ENCODE measurements around the gene LRIG2.

Gene LRIG2

GRCh38 chr1:113091988-113092594 is 19.1 kb downstream of the LRIG2 start:
- no peak overlapping the region for H3K4me3 ChIP-seq (ENCODE audit: low read depth in 1 of 5, low read length in 5 of 5)

DNA sequence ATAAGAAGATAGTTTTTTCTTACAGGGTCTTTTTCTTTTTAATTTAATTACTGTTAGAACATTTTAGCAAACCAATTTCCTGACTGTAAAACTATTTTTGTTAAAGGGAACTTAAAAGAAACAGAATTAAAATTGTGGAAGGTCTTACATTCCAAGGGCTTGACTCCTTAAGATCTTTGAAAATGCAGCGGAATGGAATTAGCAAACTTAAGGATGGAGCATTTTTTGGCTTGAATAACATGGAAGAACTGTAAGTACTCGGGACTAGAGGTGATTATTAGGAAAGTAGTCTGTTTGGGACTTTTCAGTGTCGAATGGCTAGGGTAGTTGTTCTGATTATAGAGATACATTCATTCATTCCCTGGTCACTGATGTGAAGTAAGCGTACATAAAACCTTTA is 21.5 kb downstream of the LRIG2 start:
- no peak overlapping the region for H3K9ac ChIP-seq (ENCODE audit: low read length in 5 of 5)
- peaks cover 47 to 59% (median 48%) of the 10 kb centered on the region in 5 donors for H3K36me3 ChIP-seq (ENCODE audit: control insufficient read depth in 5 of 5, insufficient read depth in 5 of 5, low read length in 5 of 5)
- H3K9me3 ChIP-seq (ENCODE audit: control insufficient read depth in 5 of 5, low read length in 5 of 5): no peaks in the 10 kb centered on the region
- no peak overlapping the region for H3K27ac ChIP-seq (ENCODE audit: low read depth, low read length)
- H3K27me3 ChIP-seq (ENCODE audit: control insufficient read depth in 5 of 5, insufficient read depth in 4 of 5, low read length in 5 of 5): no peaks in the 10 kb centered on the region
- H3K4me1 ChIP-seq (ENCODE audit: control insufficient read depth in 5 of 5, insufficient read depth in 5 of 5, low read length in 5 of 5): peaks cover 0 to 3% (median 0%) of the 10 kb centered on the region in 5 donors
- no peak overlapping the region for H3K4me3 ChIP-seq (ENCODE audit: low read depth in 1 of 5, low read length in 5 of 5)

More at GRCh38 chr1:113091988-113092594, 19.1 kb downstream of the LRIG2 start:
- Histone ChIP-seq H3K4me1 (ENCODE audit: control insufficient read depth in 5 of 5, insufficient read depth in 5 of 5, low read length in 5 of 5) (peaks cover 0 to 8% (median 0%) of the 10 kb centered on the region in 5 donors), H3K36me3 (ENCODE audit: control insufficient read depth in 5 of 5, insufficient read depth in 5 of 5, low read length in 5 of 5) (peaks cover 27 to 37% (median 31%) of the 10 kb centered on the region in 5 donors), H3K27me3 (ENCODE audit: control insufficient read depth in 5 of 5, insufficient read depth in 4 of 5, low read length in 5 of 5) (no peaks in the 10 kb centered on the region), H3K9ac (ENCODE audit: low read length in 5 of 5) (no peak overlapping the region), H3K9me3 (ENCODE audit: control insufficient read depth in 5 of 5, low read length in 5 of 5) (no peaks in the 10 kb centered on the region), H3K27ac (ENCODE audit: low read depth, low read length) (no peak overlapping the region)

DNA sequence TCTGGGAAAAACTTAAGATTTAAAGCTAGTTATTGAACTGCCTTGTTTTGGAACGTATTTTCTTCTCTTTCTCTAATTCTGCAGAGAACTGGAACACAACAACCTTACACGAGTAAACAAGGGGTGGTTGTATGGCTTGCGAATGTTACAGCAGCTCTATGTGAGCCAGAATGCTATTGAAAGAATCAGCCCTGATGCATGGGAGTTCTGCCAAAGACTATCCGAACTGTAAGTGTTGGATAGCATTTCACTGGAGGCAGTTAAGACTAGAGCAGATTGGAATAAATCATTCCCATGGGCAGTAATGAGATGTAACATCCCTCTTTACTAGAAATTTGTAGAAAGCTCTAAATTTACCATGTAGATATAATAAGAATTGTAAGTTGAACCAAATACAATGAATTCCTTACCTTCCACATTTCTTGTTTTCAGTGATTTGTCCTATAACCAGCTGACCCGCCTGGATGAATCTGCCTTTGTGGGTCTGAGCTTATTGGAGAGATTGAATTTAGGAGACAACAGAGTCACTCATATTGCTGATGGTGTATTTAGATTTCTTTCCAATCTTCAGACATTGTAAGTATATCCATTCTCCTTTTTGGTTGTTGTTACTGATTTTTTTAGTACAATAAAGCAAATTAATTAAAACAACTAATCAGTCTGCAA is 22.9 kb downstream of the LRIG2 start:
- H3K36me3 ChIP-seq (ENCODE audit: control insufficient read depth in 5 of 5, insufficient read depth in 5 of 5, low read length in 5 of 5): peaks cover 58 to 72% (median 62%) of the 10 kb centered on the region in 5 donors
- no peak overlapping the region for H3K4me3 ChIP-seq (ENCODE audit: low read depth in 1 of 5, low read length in 5 of 5)
- no peaks in the 10 kb centered on the region for H3K9me3 ChIP-seq (ENCODE audit: control insufficient read depth in 5 of 5, low read length in 5 of 5)
- no peak overlapping the region for H3K27ac ChIP-seq (ENCODE audit: low read depth, low read length)
- no peaks in the 10 kb centered on the region for H3K27me3 ChIP-seq (ENCODE audit: control insufficient read depth in 5 of 5, insufficient read depth in 4 of 5, low read length in 5 of 5)
- no peak overlapping the region for H3K9ac ChIP-seq (ENCODE audit: low read length in 5 of 5)
- H3K4me1 ChIP-seq (ENCODE audit: control insufficient read depth in 5 of 5, insufficient read depth in 5 of 5, low read length in 5 of 5): no peaks in the 10 kb centered on the region

DNA sequence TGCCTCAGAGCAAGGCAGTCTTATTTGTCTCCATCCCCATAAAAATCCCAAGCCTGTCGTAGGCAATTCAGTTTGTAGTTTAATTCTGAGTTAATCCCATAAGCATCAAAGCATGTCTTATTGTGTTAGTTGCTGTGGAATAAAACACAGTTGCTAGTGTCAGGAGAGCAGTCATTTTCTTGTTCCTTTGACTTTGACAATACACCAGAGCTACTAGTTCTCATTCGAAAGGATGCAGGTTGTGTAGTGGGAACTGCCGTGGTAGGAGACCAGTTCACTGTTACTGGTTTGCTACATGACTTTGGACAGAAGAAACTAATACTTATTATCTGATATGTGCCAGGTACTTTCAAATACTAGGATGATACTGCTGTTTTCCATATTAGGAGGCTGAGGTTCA is 23.5 kb downstream of the LRIG2 start:
- H3K27ac ChIP-seq (ENCODE audit: low read depth, low read length): no peak overlapping the region
- no peaks in the 10 kb centered on the region for H3K4me1 ChIP-seq (ENCODE audit: control insufficient read depth in 5 of 5, insufficient read depth in 5 of 5, low read length in 5 of 5)
- H3K9me3 ChIP-seq (ENCODE audit: control insufficient read depth in 5 of 5, low read length in 5 of 5): no peaks in the 10 kb centered on the region
- no peaks in the 10 kb centered on the region for H3K27me3 ChIP-seq (ENCODE audit: control insufficient read depth in 5 of 5, insufficient read depth in 4 of 5, low read length in 5 of 5)
- H3K4me3 ChIP-seq (ENCODE audit: low read depth in 1 of 5, low read length in 5 of 5): no peak overlapping the region
- no peak overlapping the region for H3K9ac ChIP-seq (ENCODE audit: low read length in 5 of 5)
- peaks cover 61 to 76% (median 65%) of the 10 kb centered on the region in 5 donors for H3K36me3 ChIP-seq (ENCODE audit: control insufficient read depth in 5 of 5, insufficient read depth in 5 of 5, low read length in 5 of 5)

DNA sequence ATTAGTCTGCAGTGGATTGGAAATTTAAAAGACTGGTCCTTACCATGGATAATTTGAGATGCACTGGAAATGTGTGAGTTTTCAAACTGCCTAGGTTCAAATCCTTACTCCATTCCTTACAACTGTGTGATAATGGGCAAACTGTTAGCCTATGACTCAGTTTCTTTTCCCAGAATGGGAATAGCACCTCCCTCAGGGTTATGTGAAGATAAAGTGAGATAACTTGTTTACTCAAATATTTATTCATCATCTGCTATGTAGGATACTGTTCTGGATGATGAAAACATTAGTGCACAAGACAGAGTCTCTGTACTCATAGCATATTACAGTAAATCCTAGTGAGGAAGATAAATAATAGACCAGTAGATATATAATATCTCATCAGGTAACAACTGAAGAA is 28.6 kb downstream of the LRIG2 start:
- Histone ChIP-seq H3K36me3 (ENCODE audit: control insufficient read depth in 5 of 5, insufficient read depth in 5 of 5, low read length in 5 of 5) (peaks cover 64 to 81% (median 74%) of the 10 kb centered on the region in 5 donors), H3K4me1 (ENCODE audit: control insufficient read depth in 5 of 5, insufficient read depth in 5 of 5, low read length in 5 of 5) (no peaks in the 10 kb centered on the region), H3K9ac (ENCODE audit: low read length in 5 of 5) (no peak overlapping the region), H3K27me3 (ENCODE audit: control insufficient read depth in 5 of 5, insufficient read depth in 4 of 5, low read length in 5 of 5) (no peaks in the 10 kb centered on the region), H3K9me3 (ENCODE audit: control insufficient read depth in 5 of 5, low read length in 5 of 5) (no peaks in the 10 kb centered on the region), H3K4me3 (ENCODE audit: low read depth in 1 of 5, low read length in 5 of 5) (no peak overlapping the region), H3K27ac (ENCODE audit: low read depth, low read length) (no peak overlapping the region)

GRCh38 chr1:113103048-113103447 is 30.1 kb downstream of the LRIG2 start:
- peaks cover 66 to 85% (median 71%) of the 10 kb centered on the region in 5 donors for H3K36me3 ChIP-seq (ENCODE audit: control insufficient read depth in 5 of 5, insufficient read depth in 5 of 5, low read length in 5 of 5)
- H3K27me3 ChIP-seq (ENCODE audit: control insufficient read depth in 5 of 5, insufficient read depth in 4 of 5, low read length in 5 of 5): no peaks in the 10 kb centered on the region
- H3K9ac ChIP-seq (ENCODE audit: low read length in 5 of 5): no peak overlapping the region
- H3K27ac ChIP-seq (ENCODE audit: low read depth, low read length): no peak overlapping the region
- no peaks in the 10 kb centered on the region for H3K9me3 ChIP-seq (ENCODE audit: control insufficient read depth in 5 of 5, low read length in 5 of 5)
- no peak overlapping the region for H3K4me3 ChIP-seq (ENCODE audit: low read depth in 1 of 5, low read length in 5 of 5)
- H3K4me1 ChIP-seq (ENCODE audit: control insufficient read depth in 5 of 5, insufficient read depth in 5 of 5, low read length in 5 of 5): no peaks in the 10 kb centered on the region

DNA sequence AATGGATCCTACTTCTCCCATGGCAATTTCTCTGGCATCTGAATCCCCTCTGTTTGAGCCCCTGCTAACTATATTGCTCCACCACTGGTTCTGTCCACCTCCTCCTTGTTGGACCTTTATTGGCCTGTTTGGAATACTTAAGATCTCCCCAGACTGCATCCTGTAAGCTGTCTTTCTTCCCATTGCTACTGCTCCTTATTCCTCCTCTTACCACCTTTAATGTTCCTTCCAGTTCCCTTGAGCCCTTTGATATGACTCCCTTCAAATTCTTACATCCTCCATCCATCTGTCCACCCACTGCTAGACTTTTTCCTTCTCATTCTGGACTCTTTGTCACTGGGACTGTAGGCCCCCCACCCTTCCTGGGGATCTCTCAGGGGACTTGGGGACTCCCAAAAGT is 31.0 kb downstream of the LRIG2 start:
- Histone ChIP-seq H3K9me3 (ENCODE audit: control insufficient read depth in 5 of 5, low read length in 5 of 5) (no peaks in the 10 kb centered on the region), H3K36me3 (ENCODE audit: control insufficient read depth in 5 of 5, insufficient read depth in 5 of 5, low read length in 5 of 5) (peaks cover 60 to 84% (median 67%) of the 10 kb centered on the region in 5 donors), H3K4me3 (ENCODE audit: low read depth in 1 of 5, low read length in 5 of 5) (no peak overlapping the region), H3K9ac (ENCODE audit: low read length in 5 of 5) (no peak overlapping the region), H3K27me3 (ENCODE audit: control insufficient read depth in 5 of 5, insufficient read depth in 4 of 5, low read length in 5 of 5) (no peaks in the 10 kb centered on the region), H3K27ac (ENCODE audit: low read depth, low read length) (no peak overlapping the region), H3K4me1 (ENCODE audit: control insufficient read depth in 5 of 5, insufficient read depth in 5 of 5, low read length in 5 of 5) (no peaks in the 10 kb centered on the region)

- Histone ChIP-seq H3K27me3 (ENCODE audit: control insufficient read depth in 5 of 5, insufficient read depth in 4 of 5, low read length in 5 of 5) (no peaks in the 10 kb centered on the region), H3K4me1 (ENCODE audit: control insufficient read depth in 5 of 5, insufficient read depth in 5 of 5, low read length in 5 of 5) (peaks cover 0 to 4% (median 0%) of the 10 kb centered on the region in 5 donors), H3K9ac (ENCODE audit: low read length in 5 of 5) (no peak overlapping the region), H3K36me3 (ENCODE audit: control insufficient read depth in 5 of 5, insufficient read depth in 5 of 5, low read length in 5 of 5) (peaks cover 56 to 84% (median 68%) of the 10 kb centered on the region in 5 donors), H3K9me3 (ENCODE audit: control insufficient read depth in 5 of 5, low read length in 5 of 5) (no peaks in the 10 kb centered on the region), H3K27ac (ENCODE audit: low read depth, low read length) (no peak overlapping the region), H3K4me3 (ENCODE audit: low read depth in 1 of 5, low read length in 5 of 5) (no peak overlapping the region)
These were observed 33.9 kb downstream of the LRIG2 start for GRCh38 chr1:113106910-113107309.

DNA sequence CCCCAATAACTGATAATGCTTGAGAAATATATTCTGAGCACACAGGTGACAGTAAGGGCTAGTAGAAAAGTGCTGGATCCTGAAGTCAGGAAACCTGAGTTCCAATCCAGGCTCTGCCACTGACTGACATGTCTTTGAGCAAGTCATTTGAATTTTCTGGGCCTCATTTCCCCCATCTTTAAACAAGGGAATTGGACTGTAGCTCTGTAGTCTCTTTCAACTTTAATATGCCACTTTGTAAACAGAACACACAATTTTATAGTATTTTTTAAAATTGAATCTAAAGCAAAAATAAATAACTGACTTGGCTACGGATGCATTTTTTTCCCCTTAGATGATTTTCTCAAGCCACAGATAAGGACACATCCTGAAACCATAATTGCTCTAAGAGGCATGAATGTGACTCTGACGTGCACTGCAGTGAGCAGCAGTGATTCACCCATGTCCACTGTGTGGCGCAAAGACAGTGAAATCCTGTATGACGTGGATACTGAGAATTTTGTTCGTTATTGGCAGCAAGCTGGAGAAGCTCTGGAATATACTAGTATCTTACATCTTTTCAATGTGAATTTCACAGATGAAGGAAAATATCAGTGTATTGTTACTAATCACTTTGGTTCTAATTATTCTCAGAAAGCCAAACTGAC is 37.0 kb downstream of the LRIG2 start:
- peaks cover 50 to 84% (median 65%) of the 10 kb centered on the region in 5 donors for H3K36me3 ChIP-seq (ENCODE audit: control insufficient read depth in 5 of 5, insufficient read depth in 5 of 5, low read length in 5 of 5)
- H3K4me3 ChIP-seq (ENCODE audit: low read depth in 1 of 5, low read length in 5 of 5): no peak overlapping the region
- no peak overlapping the region for H3K9ac ChIP-seq (ENCODE audit: low read length in 5 of 5)
- H3K27me3 ChIP-seq (ENCODE audit: control insufficient read depth in 5 of 5, insufficient read depth in 4 of 5, low read length in 5 of 5): no peaks in the 10 kb centered on the region
- peak overlapping the region; percentile 88 for H3K27ac ChIP-seq (ENCODE audit: low read depth, low read length)
- H3K9me3 ChIP-seq (ENCODE audit: control insufficient read depth in 5 of 5, low read length in 5 of 5): no peaks in the 10 kb centered on the region
- H3K4me1 ChIP-seq (ENCODE audit: control insufficient read depth in 5 of 5, insufficient read depth in 5 of 5, low read length in 5 of 5): peaks cover 0 to 4% (median 0%) of the 10 kb centered on the region in 5 donors

DNA sequence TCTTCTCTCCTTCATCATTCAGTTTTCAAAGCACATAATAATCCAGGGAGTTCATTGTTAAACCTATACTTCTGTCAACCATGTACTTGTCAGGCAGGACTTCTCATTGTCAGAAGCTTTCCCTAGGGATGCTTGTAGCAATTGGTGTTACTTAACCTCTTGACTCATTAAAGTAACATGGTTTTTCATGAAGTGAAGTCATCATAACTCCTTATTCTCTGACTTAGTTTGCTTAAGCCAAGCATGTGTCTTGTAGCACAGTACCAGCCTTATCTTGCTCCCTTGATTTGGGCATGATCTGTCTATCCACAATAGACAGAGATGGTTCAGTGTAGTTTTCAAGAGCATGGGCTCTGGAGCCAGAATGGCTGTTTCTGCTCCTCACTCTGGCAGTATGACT is 45.3 kb downstream of the LRIG2 start:
- peaks cover 40 to 90% (median 74%) of the 10 kb centered on the region in 5 donors for H3K36me3 ChIP-seq (ENCODE audit: control insufficient read depth in 5 of 5, insufficient read depth in 5 of 5, low read length in 5 of 5)
- H3K27me3 ChIP-seq (ENCODE audit: control insufficient read depth in 5 of 5, insufficient read depth in 4 of 5, low read length in 5 of 5): no peaks in the 10 kb centered on the region
- H3K9me3 ChIP-seq (ENCODE audit: control insufficient read depth in 5 of 5, low read length in 5 of 5): no peaks in the 10 kb centered on the region
- H3K4me1 ChIP-seq (ENCODE audit: control insufficient read depth in 5 of 5, insufficient read depth in 5 of 5, low read length in 5 of 5): peaks cover 0 to 3% (median 0%) of the 10 kb centered on the region in 5 donors
- H3K4me3 ChIP-seq (ENCODE audit: low read depth in 1 of 5, low read length in 5 of 5): no peak overlapping the region
- H3K27ac ChIP-seq (ENCODE audit: low read depth, low read length): peak overlapping the region; percentile 9
- no peak overlapping the region for H3K9ac ChIP-seq (ENCODE audit: low read length in 5 of 5)
